Measurements from ENCODE around the gene LARGE1.

- TF ChIP-seq, protein P1, sequence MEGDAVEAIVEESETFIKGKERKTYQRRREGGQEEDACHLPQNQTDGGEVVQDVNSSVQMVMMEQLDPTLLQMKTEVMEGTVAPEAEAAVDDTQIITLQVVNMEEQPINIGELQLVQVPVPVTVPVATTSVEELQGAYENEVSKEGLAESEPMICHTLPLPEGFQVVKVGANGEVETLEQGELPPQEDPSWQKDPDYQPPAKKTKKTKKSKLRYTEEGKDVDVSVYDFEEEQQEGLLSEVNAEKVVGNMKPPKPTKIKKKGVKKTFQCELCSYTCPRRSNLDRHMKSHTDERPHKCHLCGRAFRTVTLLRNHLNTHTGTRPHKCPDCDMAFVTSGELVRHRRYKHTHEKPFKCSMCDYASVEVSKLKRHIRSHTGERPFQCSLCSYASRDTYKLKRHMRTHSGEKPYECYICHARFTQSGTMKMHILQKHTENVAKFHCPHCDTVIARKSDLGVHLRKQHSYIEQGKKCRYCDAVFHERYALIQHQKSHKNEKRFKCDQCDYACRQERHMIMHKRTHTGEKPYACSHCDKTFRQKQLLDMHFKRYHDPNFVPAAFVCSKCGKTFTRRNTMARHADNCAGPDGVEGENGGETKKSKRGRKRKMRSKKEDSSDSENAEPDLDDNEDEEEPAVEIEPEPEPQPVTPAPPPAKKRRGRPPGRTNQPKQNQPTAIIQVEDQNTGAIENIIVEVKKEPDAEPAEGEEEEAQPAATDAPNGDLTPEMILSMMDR (IDR thresholded peaks at IDR 0.05) = no peak
- no peak for TF ChIP-seq POLR2A (IDR thresholded peaks at IDR 0.05)
These were observed 336.1 kb downstream of the LARGE1 start for GRCh38 chr22:33584152-33584551.
